HEK293T (cell line): ENCODE data around the gene DARS1.

Source experiments
- CTCF ChIA-PET: fragments of 350-600 bp; formaldehyde crosslinking; extraction: SDS; loops from one replicate; lab custom pipeline; 2021; ENCODE audit warnings: antibody characterized with exemption, inconsistent platforms; lab: Yijun Ruan, JAX
- POLR2A ChIA-PET: fragments of 350-600 bp; formaldehyde crosslinking; extraction: SDS; loops from one replicate; lab custom pipeline; 2020; ENCODE audit warnings: antibody characterized with exemption, inconsistent platforms; lab: Yijun Ruan, JAX
- DNase-seq: peaks from one replicate; pipeline ENCODE4 v3.0.0; 2012; ENCODE audit warnings: mixed read lengths; ENCODE audit errors: extremely low spot score
- ARNT ChIP-seq: fragments of 450-650 bp; IDR thresholded peaks from 2 replicates; pipeline ENCODE4 v1.6.1; 2017; ENCODE audit warnings: mild to moderate bottlenecking
- BHLHE40 ChIP-seq: fragments of 450-650 bp; IDR thresholded peaks from 2 replicates; pipeline ENCODE4 v1.6.1; 2016; ENCODE audit warnings: mild to moderate bottlenecking, moderate library complexity, borderline replicate concordance
- CTBP1 ChIP-seq: fragments of 450-650 bp; IDR thresholded peaks from 2 replicates; pipeline ENCODE4 v1.6.1; 2016; ENCODE audit warnings: borderline replicate concordance
- ELF4 ChIP-seq: fragments of 450-650 bp; IDR thresholded peaks from 2 replicates; pipeline ENCODE4 v1.6.1; 2017; ENCODE audit warnings: antibody characterized with exemption
- FOXA1 ChIP-seq: fragments of 450-650 bp; IDR thresholded peaks from 2 replicates; pipeline ENCODE4 v1.6.1; 2016; ENCODE audit warnings: mild to moderate bottlenecking
- FOXK2 ChIP-seq: fragments of 450-650 bp; IDR thresholded peaks from 2 replicates; pipeline ENCODE4 v1.6.1; 2016; ENCODE audit warnings: mild to moderate bottlenecking
- FOXM1 ChIP-seq: fragments of 450-650 bp; IDR thresholded peaks from 2 replicates; pipeline ENCODE4 v1.6.1; 2017; ENCODE audit warnings: mild to moderate bottlenecking, borderline replicate concordance
- HDGF ChIP-seq: fragments of 450-650 bp; IDR thresholded peaks from 2 replicates; pipeline ENCODE4 v1.6.1; 2017; ENCODE audit warnings: antibody characterized with exemption, borderline replicate concordance
- L3MBTL2 ChIP-seq: fragments of 450-650 bp; conservative IDR thresholded peaks from 2 replicates; pipeline ENCODE4 v1.6.1; 2016; ENCODE audit warnings: mild to moderate bottlenecking
- LEF1 ChIP-seq: fragments of 450-650 bp; IDR thresholded peaks from 2 replicates; pipeline ENCODE4 v1.6.1; 2017; ENCODE audit warnings: mild to moderate bottlenecking, borderline replicate concordance
- NFRKB ChIP-seq: fragments of 450-650 bp; IDR thresholded peaks from 2 replicates; pipeline ENCODE4 v1.6.1; 2016; ENCODE audit warnings: mild to moderate bottlenecking, moderate library complexity
- SP1 ChIP-seq: fragments of 450-650 bp; IDR thresholded peaks from 2 replicates; pipeline ENCODE4 v1.6.1; 2017
- SUZ12 ChIP-seq: fragments of 450-650 bp; IDR thresholded peaks from 2 replicates; pipeline ENCODE4 v1.6.1; 2016; ENCODE audit warnings: mild to moderate bottlenecking
- TARDBP ChIP-seq: fragments of 450-650 bp; IDR thresholded peaks from 2 replicates; pipeline ENCODE4 v1.6.1; 2016
- ZNF384 ChIP-seq: fragments of 450-650 bp; IDR thresholded peaks from 2 replicates; pipeline ENCODE4 v1.6.1; 2016
- TF ChIP-seq, protein P1 (sequence below): fragments of 450-650 bp; IDR thresholded peaks from 2 replicates; pipeline ENCODE4 v1.6.1; 2016

Gene DARS1

DNA sequence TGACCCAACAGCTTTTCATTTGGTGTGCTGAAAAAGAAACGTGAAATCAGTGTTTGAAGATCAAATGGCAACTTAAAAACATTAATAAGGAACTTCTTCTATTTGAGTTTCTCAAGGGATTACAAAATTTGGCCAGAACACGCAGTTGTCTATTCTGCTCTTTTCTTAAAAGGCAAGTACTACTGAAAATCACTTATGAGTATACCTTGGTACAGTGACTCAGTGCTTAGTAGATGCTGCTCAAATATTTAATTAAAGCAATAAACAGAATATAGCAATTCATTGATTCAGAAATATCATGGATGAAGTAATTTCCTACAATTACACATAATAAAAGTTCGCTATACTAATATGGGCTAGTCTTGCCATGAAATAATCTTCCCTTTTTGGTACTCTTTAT lies 70.9 kb downstream of the DARS1 start:
- CTCF ChIA-PET = interaction anchor here (0.5 to 1.6 kb wide), 6 partner anchors 16 to 470 kb away, joined by 3 to 7 read pairs (median 4); no protein-coding TSS in a partner anchor
- DNase-seq = no peak
- TF ChIP-seq, protein P1, sequence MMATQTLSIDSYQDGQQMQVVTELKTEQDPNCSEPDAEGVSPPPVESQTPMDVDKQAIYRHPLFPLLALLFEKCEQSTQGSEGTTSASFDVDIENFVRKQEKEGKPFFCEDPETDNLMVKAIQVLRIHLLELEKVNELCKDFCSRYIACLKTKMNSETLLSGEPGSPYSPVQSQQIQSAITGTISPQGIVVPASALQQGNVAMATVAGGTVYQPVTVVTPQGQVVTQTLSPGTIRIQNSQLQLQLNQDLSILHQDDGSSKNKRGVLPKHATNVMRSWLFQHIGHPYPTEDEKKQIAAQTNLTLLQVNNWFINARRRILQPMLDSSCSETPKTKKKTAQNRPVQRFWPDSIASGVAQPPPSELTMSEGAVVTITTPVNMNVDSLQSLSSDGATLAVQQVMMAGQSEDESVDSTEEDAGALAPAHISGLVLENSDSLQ = no peak
- TF ChIP-seq SUZ12 (no peak), NFRKB (no peak), BHLHE40 (no peak), ARNT (no peak)
- POLR2A ChIA-PET = no interaction called here

DNA sequence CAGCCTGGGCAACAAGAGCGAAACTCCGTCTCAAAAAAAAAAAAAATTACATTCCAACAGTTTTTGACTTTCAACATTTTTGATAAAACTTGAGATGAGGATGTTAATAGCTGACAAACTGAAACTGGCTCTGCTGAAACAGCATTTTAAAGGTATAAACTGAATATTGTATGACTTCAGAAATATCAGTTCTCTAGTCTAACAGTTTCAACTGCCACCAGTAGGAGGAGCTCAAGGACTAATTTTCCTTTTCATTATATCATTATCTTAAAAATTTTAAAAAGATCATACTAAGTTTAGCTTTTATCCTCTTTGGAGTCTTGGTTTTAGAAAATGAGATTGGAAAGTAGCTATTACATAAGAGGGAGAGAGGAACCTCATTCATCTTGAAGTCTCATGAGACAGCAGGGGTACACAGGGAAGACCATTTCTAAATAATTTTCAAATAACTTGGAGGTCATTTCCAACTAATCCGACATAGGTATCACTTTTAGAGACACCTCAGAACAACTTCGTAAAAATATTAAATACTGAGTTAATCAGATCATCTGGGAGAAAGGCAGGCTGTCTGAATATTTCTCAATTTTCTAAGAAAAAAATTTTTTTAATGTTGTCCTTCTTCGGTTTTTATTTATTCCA lies 71.6 kb downstream of the DARS1 start:
- no peak for TF ChIP-seq HDGF
- ChIA-PET CTCF (interaction anchor here (0.5 to 1.6 kb wide), 12 partner anchors 16 to 470 kb away, joined by 3 to 7 read pairs (median 4); partner anchors contain the start of gene DARS1), POLR2A (no interaction called here)
- DNase-seq = peak; percentile 17

DNA sequence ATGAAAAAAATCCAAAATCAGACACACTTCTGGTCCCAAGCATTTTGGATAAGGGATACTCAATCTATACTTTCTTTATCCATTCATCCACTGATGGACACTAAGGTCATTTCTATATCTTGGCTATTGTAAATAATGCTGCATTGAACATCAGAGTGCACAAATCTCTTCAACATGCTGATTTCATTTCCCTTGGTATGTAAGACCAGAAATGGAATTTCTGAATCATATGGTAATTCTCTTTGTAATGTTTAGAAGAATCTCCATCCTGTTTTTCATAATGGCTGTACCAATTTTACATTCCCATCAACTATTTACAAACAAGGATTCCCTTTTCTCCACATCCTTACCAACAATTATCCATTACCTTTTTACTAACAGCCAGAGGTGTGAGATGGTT lies 75.5 kb downstream of the DARS1 start:
- ChIA-PET POLR2A (no interaction called here), CTCF (interaction anchor here (0.6 kb wide), 1 partner anchor 88 kb away, joined by 3 read pairs; no protein-coding TSS in a partner anchor)
- no peak for DNase-seq
- TF ChIP-seq SUZ12 (no peak), TARDBP (no peak), LEF1 (no peak), NFRKB (no peak), ARNT (no peak), CTBP1 (no peak), FOXM1 (no peak), ZNF384 (no peak), SP1 (no peak)
- TF ChIP-seq, protein P1 = no peak

DNA sequence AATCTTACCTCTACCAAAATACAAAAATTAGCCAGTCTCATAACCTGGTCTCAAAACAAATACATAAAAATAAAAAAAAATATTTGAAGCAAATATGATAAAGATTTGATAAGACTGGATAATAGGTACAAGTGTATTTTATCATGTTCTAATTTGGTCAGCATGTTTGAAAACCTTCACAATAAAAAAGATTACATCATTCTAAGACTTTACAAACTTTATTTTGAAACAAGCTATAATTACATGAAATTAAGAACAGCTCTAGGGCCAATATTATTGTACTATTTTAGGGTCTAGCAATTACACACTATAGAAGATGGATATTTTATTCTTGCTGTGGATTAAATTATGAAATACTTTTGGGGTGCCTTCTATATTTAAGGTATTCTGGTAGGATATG lies 79.7 kb downstream of the DARS1 start:
- POLR2A ChIA-PET = no interaction called here
- no peak for DNase-seq
- CTCF ChIA-PET = interaction anchor here (0.6 kb wide), 1 partner anchor 260 kb away, joined by 3 read pairs; no protein-coding TSS in a partner anchor
- TF ChIP-seq CTBP1 (no peak), FOXA1 (no peak), LEF1 (no peak), L3MBTL2 (no peak), BHLHE40 (no peak), FOXK2 (no peak), HDGF (no peak), ZNF384 (no peak), ELF4 (no peak), FOXM1 (no peak), SP1 (no peak), TARDBP (no peak), ARNT (no peak), SUZ12 (no peak)
- TF ChIP-seq, protein P1 = no peak

DNA sequence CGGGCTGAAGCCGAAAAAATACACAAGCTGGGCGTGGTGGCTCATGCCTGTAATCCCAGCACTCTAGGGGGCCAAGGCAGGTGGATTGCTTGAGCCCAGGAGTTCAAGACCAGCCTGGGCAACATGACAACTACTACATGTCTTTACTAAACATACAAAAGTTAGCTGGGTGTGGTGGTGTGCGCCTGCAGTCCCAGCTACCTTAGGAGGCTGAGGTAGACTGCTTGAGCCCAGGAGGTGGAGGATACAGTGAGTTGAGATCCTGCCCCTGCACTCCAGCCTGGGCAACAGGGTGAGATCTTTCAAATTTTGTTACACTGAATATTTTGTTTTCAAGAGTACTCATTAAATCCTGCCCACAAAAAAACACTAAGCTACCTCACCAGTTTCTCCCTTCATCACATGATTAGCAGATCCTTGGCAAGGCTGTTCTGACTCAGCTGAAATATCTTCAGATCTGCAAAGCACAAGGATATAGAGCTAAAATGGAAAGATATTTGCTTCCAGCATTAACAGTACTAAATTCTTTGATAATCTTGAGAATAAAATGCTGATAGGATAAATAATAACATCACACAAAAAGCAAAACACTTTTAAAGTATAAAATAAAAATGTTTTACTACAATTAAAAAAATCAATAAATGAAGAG lies 81.0 kb downstream of the DARS1 start:
- CTCF ChIA-PET = no interaction called here
- POLR2A ChIA-PET = interaction anchor here (0.6 kb wide), 1 partner anchor 29 kb away, joined by 3 read pairs; no protein-coding TSS in a partner anchor
- no peak for DNase-seq
- TF ChIP-seq ARNT (no peak), FOXA1 (no peak), L3MBTL2 (no peak), ELF4 (no peak), ZNF384 (no peak)
- TF ChIP-seq, protein P1 = no peak

DNA sequence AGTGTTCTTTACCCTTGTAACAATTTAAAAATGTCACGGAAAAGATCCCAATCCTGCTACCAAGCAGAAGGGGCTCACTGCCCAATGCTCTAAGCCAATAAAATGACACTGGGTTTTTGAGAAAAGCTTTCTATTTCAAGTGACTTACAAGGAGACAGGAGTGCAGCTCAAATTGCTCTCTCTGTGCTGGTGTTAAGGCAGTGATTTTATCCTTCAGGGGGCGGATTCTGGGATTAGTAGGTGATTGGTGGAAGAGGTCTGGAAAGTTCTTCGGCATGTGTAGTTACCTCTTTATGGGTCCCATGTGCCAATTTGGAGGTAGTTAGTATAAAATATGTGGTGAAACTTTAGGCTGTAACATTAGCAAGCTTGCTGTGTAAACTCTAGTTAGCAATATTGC lies 81.8 kb downstream of the DARS1 start:
- TF ChIP-seq, protein P1 = no peak
- TF ChIP-seq CTBP1 = no peak
- TF ChIP-seq FOXK2 = no peak
- no peak for TF ChIP-seq ELF4
- TF ChIP-seq HDGF = no peak
- no peak for TF ChIP-seq ZNF384
- TF ChIP-seq BHLHE40 = no peak
- POLR2A ChIA-PET = no interaction called here
- CTCF ChIA-PET = no interaction called here
- no peak for DNase-seq
